C1 segment of cervical spinal cord (tissue), 14 donors: Measurements from ENCODE around the gene CCNG2.

Experiments
- DNase-seq, 14 donors: peaks; one replicate each; lab custom pipeline; 2025; lab: John Stamatoyannopoulos, UW

The CCNG2 gene

DNA sequence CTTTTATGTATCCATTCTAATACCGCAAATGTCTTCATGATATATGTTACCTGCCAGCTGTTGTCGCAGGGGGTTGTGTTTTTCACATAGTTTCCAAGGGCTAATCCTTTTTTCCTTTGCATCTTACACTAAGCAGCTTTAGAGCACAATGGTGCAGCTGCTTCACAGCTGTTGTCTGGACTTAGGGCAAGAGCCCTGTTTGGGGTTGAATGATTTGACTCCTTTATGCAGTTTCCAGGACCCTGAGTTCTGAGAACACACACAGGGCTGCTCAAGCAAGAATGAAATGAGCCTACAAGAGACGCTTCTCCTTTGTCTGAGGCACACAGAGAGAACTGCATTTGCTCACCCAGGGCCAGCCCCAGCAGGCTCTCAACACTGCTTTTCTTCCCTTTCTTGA, 20.2 kb downstream of the CCNG2 start:
- no peak for DNase-seq

DNA sequence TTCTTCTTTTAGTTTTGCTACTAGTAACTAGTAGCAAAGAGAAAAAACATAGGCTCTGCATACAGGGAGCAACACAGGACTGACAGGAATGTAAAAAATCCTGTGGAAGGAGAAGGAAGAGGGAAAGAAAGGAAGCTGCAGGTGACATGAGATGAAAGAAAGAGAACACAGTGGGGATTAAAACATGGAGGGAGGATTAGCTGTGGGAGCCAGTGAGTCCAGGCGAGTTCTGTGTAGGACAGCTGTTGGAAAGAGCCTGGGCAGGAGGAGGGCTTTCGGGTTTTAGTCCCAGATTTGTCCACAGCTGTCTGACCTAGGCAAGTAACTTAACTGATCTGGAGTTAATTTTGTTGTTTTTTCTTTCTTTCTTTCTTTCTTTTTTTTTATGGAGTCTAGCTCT, 21.6 kb downstream of the CCNG2 start:
- no peak for DNase-seq

DNA sequence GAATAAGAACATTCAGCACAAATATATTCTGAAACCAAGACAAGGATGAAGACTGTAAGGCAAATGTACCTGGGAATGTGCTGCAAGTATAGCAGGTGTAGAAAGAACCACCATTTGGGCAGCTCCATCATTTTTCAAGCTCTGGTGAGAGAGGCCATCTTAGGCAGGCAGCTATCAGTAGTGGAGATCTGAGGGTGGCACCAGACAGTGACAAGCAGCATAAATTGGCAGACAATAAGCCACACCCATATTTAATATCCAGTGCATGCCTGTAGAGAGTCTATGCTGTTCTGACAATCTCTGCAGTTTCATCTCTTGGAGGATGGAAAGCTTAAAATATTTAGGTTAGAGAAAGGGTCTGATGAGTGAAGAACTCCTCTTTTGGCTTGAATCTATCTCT, 22.5 kb downstream of the CCNG2 start:
- no peak for DNase-seq

DNA sequence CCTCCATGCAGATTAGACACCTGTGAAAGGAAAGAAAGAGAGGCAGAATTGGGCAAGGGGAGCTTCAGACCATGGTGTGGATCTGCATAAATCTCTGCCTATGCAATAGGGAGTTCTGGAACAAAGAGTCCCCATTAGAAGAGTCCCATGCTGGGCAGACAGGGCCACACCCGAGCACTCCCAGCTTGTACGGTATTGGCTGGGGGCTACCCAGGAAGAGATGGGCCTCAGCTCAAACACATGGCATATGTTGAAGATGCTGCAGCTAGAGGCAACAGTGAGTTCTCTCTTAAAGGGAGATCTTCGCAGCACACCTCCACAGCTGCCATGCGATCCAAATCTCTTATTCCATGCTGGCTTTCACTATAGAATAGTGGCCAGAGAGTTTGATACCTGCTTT, 24.7 kb downstream of the CCNG2 start:
- DNase-seq: no peak

DNA sequence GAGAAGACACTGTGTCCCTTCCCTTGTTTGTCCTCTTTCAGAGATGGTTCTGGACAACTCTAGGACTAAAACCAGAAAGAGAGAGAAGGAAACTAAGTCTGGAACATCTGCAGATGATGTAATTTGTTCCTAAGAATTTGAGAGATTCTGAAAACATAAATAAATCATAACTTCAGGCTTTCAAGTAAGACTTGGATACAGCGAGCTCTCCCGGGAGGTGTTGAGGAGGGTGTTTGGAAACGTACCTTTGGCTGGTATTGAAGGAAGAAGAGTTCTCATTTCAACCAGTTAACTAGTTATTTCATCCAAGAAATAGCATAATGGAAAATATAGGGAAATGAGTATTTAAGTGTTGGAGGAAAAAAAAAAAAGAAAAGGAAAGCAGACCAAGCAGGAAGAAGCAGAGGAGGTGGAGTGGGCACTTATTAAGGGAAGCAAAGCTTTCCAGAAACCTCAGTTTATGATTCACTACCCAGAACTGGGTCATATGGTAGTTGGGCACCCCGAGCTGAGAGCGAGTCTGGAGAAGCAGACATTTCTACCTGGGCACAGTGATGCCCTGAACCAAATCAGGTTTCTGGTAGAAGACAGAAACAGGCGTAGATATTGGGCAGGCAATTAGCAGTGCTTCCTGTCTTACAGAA, 26.9 kb downstream of the CCNG2 start:
- DNase-seq: peak in 1 of 14 donors; percentile 22

DNA sequence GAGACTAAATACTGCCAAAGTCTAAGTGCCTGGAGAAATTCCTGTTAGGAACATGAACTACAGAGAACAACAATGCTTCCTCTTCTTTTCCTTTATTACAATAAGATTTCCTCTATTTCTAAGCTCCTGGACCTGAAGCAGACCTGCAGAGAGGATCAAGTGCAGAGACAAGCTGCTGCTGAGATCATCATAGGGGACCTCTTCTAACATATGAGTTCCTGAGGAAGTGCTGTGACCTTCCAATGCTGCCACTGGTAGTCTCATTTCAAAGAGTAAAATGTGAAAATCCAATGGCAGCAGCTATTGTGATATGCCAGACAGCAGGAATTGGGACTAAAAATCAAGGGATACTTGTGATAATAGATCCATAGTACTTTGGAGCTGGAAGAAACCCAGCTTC, 28.0 kb downstream of the CCNG2 start:
- peak in 1 of 14 donors; percentile 30 for DNase-seq

DNA sequence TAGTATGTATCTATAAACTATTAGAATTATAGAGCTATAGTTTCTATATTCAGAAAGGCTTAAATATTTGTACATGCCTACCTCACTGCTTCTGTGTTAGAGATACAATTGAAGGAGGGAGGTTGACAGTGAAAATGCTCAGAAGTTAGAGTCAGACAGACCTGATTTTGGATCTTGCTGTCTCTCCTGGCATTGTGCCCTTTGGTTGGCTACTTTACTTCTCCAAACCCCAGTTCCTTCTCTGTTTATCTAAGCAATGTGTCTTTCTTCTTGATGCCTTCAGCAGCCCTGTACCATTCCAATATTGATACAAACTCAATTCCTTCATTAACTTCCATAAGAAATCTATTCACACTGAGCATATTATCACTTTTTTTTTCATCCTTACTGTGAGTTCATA, 28.7 kb downstream of the CCNG2 start:
- DNase-seq: peak in 1 of 14 donors; percentile 40

DNA sequence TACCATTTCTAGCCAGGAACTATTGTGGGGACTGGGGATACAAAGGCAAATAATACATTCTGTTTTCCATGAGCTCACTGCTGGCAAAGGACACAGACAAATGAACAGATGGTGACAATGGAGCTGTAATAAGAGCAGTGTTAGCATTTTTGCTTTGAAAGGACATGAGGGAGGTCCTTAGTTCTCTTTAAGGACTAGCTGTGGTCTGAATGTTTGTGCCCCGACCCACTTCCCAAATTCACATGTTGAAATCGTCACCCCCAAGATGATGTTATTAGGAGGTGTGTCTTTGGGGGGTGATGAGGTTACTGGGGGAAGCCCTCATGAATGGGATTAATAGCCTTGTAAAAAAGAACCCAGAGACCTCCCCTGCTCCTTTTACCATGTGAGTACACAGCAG, 30.3 kb downstream of the CCNG2 start:
- DNase-seq: peak in 1 of 14 donors; percentile 92

DNA sequence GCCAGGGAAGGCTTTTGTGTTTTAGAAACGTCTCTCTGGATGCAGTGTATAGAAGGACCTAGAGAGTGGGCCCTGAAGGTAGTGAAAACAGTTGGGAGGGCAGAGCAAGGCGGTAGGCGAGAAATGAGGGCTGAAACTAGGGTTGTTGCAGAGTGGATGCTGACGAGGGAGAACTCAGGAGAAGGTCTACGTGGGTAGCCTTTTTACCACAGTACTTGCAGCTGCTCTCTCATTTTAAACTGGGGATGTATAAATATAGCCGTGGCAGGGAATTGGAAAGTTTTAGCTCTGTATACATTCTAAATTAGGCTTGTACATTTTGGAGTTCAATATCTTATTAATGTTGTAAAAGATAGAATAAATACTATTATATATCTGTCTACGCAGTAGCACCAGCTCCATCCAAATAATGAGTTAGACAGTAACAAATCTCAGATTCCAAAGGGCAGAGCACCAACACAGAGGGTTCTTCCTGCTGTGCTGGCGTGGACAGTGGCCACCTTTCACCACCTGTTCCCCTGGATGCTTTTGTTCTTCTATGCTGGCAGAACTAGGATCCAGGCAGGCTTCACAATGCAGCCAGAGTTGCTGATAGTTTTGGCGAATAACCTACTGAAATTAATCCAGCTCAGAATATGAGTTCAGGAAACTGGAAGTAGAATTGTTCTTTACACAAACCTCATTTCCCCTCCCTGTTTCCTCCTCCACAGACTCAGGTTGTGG, 31.7 kb downstream of the CCNG2 start:
- DNase-seq: peak in 3 of 14 donors; percentile 9 to 98 (median 32)

DNA sequence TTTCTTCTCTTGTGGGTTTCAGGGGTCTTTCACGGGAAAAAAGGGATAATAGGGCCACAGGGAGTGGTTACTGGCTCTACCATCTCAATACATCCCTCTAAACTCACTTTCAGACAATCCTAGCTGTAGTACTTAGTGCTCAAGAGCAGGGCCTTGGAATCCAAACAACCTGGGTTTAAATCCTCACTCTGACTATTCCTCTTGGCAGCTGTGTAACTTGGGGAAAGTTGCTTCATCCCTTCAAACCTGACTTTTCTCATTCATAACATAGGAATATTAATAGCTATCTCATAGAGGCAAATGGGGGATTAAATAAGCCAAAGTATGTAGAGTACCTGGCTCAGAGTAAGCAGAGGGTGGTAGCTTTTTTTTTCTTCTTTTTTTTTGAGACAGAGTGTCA, 32.4 kb downstream of the CCNG2 start:
- DNase-seq: no peak

DNA sequence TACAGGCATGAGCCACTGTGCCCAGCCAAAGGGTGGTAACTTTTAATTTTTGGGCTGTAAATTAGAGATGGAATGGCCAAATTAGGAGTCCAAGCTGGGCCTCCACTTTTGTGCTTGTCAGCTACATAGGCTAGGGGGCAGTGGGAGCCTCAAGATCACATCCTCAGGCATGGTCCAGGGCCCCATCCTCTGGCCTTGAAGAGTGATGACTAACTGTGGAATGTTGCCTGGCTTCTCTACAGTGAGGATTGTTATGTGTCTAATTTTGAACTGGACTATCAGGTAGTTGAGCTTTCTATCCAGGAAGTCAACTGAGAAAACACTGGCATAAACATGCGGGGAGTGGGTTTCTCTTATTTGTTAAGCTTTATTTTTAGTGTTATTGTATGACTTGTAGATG, 33.0 kb downstream of the CCNG2 start:
- DNase-seq: no peak

DNA sequence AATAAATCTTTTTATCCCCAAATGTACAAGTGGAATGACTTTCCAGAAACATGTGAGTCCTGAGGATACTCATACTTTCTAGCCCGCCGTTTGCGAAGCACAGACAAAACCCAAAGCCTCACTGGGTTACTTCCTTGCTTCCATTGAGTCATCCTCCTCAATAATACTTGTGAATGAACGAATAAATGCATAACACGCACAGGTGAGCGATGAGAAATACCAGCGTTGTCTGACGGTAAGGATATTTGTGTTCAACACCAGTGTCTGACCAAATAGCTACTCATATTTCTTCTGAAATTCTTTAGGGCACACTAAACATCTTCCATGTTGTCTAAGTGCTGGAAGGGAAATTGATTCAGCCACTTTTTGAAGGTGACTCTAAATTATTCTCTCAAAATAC, 36.0 kb downstream of the CCNG2 start:
- DNase-seq: no peak

DNA sequence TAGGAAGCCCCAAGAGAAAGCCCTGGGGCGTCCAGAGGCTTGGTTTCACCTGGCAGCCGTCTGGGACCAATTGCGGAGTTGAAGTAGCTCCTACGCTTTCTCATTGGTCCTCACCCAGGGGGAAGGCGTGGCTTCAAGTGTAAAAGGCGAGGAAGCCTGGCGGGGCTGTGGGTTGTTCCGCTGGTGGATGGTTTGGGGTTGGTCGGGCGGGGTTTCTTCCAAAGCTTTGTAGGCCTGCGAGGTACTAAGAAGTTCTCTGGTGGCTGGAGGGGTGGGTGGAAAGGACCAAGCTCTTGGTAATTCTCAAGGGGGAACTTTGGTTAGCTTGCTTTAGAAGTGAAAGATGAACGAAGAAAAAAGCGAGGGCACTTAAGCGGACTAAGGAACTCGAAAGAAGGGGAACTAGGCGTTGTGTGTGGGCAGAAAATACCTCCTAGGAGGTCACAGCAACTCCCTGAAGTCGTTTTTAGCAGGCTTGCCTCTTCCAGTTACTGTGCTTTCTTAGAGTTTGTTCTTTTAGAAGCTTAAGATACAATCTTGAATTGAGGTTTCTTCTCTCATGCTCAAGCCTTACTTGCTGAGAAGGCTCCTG, 36.6 kb downstream of the CCNG2 start:
- DNase-seq: peak in 9 of 14 donors; percentile 7 to 52 (median 37)

DNA sequence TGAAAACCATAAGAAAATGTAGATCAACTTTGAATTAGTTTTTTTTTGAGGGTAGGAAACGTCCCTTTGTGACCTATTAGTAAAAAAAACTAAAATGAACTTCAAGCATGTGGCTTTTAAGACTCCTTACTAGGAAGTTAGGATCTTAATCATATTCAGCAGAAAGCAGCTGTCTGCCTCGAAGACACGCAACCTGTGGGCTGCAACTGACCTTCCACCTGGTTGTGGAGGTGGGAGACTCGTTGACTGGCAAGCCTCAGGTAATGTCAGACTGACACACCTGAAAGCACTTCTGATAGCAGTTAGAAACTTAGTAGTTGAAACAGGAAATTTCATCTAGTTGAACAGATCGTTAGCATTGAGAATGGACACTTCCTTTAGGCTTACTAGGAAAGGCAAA, 37.4 kb downstream of the CCNG2 start:
- DNase-seq: no peak

DNA sequence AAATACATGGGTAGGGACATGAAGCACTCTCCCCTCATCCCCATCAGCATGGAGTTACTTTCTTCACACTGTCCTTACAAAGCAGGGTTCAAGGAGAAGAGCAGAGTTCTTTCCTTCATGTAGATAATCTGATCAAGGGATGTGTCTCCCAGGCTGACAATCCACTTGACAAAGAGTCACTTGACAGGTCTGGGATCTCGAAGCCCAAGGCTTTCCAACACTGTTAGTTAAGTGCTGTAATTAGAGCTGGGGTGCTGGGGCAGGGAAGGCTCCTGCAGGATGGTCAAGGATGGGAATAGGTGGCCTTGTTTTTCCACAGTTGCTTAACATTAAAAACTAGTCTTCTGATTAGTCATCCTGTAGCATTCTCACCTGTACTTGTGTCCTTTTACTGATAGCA, 38.0 kb downstream of the CCNG2 start:
- no peak for DNase-seq

DNA sequence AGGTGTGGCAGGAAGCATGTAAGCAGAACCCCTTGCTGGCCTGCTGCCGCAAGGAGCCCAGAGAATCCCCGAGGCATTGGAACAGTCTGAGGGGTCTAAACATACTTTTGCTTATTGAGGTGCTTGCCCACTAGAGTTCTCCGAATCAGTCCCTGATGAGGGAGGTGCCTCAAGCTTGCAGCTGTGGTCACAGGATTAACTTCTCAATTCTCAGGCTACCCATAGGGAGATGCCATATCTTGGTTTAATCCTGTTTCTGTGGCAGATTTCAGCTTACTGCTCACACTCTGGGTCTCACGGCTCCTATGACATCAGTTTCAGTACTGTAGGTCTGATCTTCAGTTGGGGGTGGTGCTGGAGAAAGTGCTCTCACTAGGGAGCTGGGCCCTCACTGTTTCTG, 39.9 kb downstream of the CCNG2 start:
- DNase-seq: no peak

DNA sequence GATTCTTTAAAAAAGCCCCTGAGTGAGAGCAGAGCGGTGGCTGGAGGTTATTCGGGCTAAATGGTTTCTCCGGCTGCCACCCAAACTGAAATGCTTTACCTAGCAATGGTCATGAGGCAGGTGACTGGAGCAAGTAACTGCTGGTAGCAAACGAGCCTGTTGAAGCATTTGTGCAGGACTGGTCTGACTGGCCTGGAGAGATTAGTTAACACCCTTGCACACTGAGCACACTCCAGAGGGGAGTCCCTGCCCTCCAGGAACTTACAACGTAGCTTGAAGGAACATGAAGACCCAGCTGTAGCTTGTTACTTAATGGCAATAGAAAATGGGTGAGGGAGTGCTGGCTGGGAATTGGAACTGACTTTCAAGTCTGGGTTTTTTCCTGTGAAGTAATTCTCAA, 40.4 kb downstream of the CCNG2 start:
- no peak for DNase-seq

DNA sequence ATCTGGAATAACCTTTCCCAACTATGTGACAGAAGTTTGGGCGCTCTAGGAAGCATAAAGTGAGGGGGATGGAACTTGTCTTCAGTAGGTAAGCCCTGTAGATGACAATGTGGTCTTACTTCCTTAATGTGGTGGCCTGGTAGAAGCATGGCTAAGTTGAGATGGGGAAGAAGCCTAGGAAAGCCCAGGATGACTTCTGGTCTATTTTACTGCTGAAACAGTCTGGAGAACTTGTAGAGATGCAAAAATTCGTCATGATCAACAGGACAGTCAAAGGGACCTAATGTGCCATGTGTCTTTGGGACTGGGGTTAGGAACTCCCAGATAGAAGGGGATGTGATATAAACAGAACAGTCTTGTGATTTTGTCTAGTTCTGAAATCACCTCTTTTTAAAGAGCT, 40.8 kb downstream of the CCNG2 start:
- no peak for DNase-seq

DNA sequence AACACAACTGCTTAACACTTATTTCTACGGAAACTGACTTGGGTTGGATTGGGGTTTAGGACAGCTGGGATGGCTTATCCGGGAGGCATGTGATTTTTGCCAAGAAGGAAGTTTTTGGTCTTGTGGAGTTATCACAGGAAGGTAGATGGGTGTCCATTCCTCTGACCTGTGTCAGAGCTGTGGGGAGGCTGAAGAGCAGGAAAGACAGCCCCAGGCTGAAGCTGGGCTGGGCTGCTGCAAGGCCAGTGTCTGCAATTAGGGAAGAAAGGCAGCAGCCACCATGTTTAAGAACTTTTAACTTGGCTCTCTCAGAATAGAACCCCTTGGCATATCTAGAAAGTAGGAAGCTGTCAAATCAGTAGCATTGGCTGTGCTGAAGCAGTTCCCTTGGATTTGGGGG, 42.3 kb downstream of the CCNG2 start:
- DNase-seq: no peak

DNA sequence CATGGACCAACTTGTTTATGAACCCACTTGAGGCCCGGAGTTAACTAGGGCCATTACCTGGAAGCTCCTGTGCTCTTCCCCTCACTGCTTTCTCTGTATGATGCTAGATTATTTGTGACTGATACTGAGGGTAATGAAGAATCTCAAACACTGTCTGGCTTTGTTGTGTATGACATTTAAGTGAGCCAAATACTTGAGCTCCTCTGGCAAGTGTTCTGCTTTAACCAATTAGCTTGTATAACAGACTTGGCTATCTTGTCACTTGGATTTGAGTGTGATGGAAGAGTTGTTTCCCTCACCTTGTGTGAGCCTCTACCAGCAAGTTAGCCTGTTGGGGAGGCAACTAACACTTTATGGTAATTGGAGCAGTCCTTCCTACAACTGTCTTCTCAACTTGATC, 42.7 kb downstream of the CCNG2 start:
- DNase-seq: peak in 1 of 14 donors; percentile 24

DNA sequence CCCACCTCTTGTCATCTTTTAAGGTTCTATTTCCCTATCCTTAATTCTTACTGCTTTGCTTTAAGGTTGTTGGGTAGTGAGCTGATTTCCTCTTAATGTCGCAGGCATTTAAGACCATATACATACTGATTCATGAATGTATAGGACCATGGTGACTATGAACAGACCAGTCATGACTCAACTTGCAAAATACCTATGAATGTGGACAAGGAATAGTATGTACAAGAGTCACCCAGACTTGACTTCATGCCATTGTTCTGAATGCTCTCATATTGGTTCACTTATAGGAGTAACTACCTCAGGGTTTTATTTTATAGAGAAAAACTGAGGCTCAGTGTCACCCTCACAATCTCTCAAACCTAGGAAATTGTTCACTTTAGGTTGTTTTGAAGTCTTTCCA, 44.3 kb downstream of the CCNG2 start:
- DNase-seq: no peak

DNA sequence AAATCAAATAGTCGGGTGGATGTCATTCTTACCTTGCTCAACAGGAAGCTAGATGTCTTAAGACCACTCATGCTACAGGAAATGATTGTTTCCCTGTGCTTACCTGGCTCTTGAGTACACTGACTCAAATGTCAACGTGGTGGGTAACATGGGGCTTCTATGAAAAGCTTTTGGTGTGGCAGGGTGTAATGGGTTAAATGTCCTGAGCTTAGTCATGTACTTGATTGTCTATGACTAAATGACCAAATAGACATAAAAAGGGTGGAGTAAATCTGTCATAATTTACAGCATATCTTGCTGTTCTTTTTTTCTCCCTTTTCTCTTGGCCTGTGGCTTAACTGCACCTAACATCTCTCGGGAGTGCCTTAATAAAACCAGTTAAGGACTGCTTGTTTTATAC, 44.9 kb downstream of the CCNG2 start:
- DNase-seq: no peak

DNA sequence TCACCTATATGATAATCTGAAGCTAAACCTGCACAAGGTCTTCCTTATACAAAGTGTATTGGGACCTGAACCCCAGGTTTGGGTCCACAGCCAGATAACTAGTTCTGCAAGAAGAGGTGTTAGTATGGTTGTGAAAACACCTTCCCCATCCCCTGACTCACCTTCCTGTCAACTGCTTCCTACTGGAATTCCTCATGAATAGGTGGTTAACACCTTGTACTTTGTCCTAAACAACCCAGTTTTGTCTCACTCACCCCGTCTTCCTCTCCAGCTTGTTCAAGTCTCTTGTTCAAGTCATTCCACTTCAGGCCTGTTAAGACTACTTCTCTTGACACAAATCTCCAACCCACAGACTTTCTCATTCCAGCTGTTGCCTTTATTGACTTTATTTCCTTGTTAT, 45.5 kb downstream of the CCNG2 start:
- no peak for DNase-seq
